Measurements from ENCODE around the gene GDAP2. TPM values are rescaled to one million over a fixed set of nuclear protein-coding genes. Genes with fewer than 3 reads are reported as not detected.

GDAP2 gene
- total RNA-seq, 2 donors from 2014 or later, result 14.4 to 26.6 TPM

DNA sequence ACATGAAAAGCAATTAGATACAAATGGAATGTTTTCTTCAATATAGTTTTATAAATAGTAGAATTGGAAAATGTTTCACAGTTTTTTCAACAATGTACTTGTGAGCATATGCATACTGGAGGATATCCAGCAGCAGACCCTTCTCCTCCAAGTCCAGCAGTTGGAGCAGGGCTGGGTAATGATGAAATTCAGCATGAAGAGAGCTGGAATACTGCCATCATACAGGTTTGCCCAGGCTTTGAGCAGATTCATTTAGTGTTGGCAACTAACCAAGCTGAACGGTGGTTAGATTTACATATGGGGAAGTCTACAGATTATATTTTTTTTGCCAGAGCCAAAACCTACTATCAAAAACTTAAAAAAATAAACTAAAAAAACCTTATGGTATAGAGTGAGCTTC is 38.5 kb upstream of the GDAP2 start:
- no peaks in the 10 kb centered on the region for H3K27me3 ChIP-seq (replicated peaks; ENCODE audit: insufficient read depth)
- no peaks in the 10 kb centered on the region for H3K9me3 ChIP-seq
- H3K4me3 ChIP-seq, result no peak overlapping the region
- no peaks in the 10 kb centered on the region for H3K36me3 ChIP-seq
- TF ChIP-seq POLR2A (IDR thresholded peaks at IDR 0.05), result no peak
- TF ChIP-seq, protein P1, sequence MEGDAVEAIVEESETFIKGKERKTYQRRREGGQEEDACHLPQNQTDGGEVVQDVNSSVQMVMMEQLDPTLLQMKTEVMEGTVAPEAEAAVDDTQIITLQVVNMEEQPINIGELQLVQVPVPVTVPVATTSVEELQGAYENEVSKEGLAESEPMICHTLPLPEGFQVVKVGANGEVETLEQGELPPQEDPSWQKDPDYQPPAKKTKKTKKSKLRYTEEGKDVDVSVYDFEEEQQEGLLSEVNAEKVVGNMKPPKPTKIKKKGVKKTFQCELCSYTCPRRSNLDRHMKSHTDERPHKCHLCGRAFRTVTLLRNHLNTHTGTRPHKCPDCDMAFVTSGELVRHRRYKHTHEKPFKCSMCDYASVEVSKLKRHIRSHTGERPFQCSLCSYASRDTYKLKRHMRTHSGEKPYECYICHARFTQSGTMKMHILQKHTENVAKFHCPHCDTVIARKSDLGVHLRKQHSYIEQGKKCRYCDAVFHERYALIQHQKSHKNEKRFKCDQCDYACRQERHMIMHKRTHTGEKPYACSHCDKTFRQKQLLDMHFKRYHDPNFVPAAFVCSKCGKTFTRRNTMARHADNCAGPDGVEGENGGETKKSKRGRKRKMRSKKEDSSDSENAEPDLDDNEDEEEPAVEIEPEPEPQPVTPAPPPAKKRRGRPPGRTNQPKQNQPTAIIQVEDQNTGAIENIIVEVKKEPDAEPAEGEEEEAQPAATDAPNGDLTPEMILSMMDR (IDR thresholded peaks at IDR 0.05), result no peak
- no peak for TF ChIP-seq POLR2AphosphoS5 (IDR thresholded peaks at IDR 0.05)
- no peak overlapping the region for H3K27ac ChIP-seq
- no peaks in the 10 kb centered on the region for H3K4me1 ChIP-seq (replicated peaks)
- DNase-seq (ENCODE audit: low spot score), result no peak
- intact Hi-C loops (cut with DNase I), result no loop called here
- 9% methylated on average over 1 of the region's 1 CpG for whole genome bisulfite sequencing

DNA sequence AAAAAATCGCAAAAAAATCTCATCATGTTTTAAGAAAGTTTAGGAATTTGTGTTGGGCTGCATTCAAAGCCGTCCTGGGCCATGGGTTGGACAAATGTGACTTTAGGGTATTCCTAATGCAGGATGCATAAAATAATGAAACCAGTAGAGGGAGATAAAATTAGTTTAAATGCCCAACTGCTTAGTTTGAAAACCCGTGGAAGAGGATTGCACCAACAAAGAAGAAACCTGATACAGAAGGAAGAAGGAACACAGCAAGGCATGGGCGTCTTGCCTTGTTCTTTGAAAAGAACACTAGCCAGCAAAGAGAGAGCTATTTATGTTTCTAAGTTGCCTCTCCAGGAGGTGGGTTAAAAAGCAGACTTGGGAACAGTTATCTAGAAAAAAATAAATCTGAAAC is 38.1 kb upstream of the GDAP2 start:
- WGBS, result 39% methylated on average over 4 of the region's 4 CpGs

DNA sequence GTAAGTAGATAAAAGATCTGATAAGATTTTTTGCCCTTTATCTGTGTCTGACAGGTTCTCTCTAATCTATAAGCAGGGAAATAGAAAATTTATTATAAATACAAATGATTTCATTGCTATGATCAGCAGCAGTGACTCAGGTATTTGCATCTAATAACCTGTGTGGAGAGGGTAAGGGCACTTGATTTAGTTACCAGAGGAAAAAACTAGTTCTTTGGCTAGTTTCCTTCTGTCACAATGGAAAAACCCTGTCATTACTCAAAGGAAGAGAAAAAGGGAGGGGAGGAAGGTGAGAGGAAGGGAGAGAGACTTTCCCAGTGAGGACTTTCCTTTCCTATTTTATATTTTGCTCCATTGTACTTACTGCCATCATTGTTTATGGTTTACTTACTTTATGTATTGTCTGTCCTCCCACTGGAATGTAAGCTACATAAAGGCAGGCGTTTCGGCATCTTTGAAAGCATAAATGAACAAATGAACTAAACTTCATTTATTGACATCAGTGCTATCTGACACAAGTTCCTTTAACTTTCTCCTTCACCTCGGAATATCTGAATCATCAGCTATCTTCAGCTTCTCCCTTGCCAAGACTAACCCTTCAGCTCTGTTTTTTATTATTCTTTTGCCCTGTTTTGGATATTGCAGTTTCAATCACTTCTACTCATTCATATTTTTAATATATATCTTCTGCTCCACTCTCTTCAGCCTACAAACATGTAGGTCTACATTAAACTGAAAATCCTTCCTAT is 35.0 kb upstream of the GDAP2 start:
- DNase-seq (ENCODE audit: low spot score), result no peak
- 85% methylated on average over 3 of the region's 3 CpGs for WGBS
- no peak overlapping the region for H3K4me3 ChIP-seq
- TF ChIP-seq POLR2A (IDR thresholded peaks at IDR 0.05), result no peak
- no peak for TF ChIP-seq POLR2AphosphoS5 (IDR thresholded peaks at IDR 0.05)
- TF ChIP-seq, protein P1 (IDR thresholded peaks at IDR 0.05), result no peak
- intact Hi-C loops (cut with DNase I), result no loop called here
- H3K27ac ChIP-seq, result no peak overlapping the region
- H3K27me3 ChIP-seq (replicated peaks; ENCODE audit: insufficient read depth), result no peaks in the 10 kb centered on the region
- no peaks in the 10 kb centered on the region for H3K9me3 ChIP-seq
- H3K4me1 ChIP-seq (replicated peaks), result no peaks in the 10 kb centered on the region
- H3K36me3 ChIP-seq, result no peaks in the 10 kb centered on the region

More for the DNA sequence above, 38.1 kb upstream of the GDAP2 start:
- Histone ChIP-seq H3K9me3 (no peaks in the 10 kb centered on the region), H3K4me1 (replicated peaks) (no peaks in the 10 kb centered on the region), H3K4me3 (no peak overlapping the region), H3K27me3 (replicated peaks; ENCODE audit: insufficient read depth) (no peaks in the 10 kb centered on the region), H3K27ac (no peak overlapping the region), H3K36me3 (no peaks in the 10 kb centered on the region)
- TF ChIP-seq POLR2A (IDR thresholded peaks at IDR 0.05) (no peak), POLR2AphosphoS5 (IDR thresholded peaks at IDR 0.05) (no peak)
- TF ChIP-seq, protein P1 (IDR thresholded peaks at IDR 0.05), result no peak
- DNase-seq (ENCODE audit: low spot score), result no peak
- intact Hi-C loops (cut with DNase I), result no loop called here

DNA sequence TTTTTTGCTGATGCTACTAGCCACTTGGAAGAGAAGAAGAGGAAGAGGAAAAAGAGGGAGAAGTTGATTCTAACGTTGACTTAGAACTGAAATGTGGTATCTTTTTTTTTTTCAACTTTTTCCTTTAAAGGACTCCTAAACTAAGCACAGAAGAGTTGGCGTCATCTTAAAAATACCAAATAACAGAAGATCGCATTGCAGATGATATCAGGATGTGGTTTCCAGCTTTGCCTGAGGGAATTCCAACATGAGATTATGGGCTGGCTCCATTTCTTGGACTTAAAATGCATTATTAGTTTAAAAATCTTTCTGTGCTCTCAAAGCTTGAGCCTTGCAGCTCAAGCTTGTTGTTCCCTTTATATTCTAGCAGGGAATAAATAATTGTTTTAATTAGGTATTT is 29.9 kb upstream of the GDAP2 start:
- Histone ChIP-seq H3K4me3 (no peak overlapping the region), H3K36me3 (no peaks in the 10 kb centered on the region), H3K27me3 (replicated peaks; ENCODE audit: insufficient read depth) (no peaks in the 10 kb centered on the region), H3K9me3 (no peaks in the 10 kb centered on the region), H3K4me1 (replicated peaks) (no peaks in the 10 kb centered on the region), H3K27ac (no peak overlapping the region)
- TF ChIP-seq, protein P1 (IDR thresholded peaks at IDR 0.05), result no peak
- TF ChIP-seq POLR2A (IDR thresholded peaks at IDR 0.05), result no peak
- TF ChIP-seq POLR2AphosphoS5 (IDR thresholded peaks at IDR 0.05), result no peak
- WGBS, result 37% methylated on average over 3 of the region's 3 CpGs
- intact Hi-C loops (cut with DNase I), result no loop called here
- DNase-seq (ENCODE audit: low spot score), result no peak

DNA sequence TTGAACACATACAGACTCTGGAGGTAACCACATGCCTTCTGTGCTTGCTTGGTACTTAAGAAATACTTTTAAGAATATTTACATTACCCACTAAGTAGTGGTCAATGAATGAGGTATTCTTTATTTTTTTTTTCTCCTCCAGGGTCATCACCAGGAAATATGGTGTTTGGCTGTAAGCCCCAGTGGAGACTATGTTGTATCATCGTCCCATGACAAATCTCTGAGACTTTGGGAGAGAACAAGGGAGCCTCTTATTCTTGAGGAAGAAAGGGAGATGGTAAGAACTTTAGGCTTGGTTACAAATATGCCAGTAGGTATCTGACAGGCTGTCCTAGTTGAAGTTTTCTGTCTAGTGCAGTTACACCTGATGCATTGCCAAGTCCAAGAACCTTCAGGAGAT is 23.0 kb upstream of the GDAP2 start:
- Histone ChIP-seq H3K27me3 (replicated peaks; ENCODE audit: insufficient read depth) (no peaks in the 10 kb centered on the region), H3K36me3 (peaks cover 0 to 3% of the 10 kb centered on the region in 2 donors), H3K4me3 (no peak overlapping the region), H3K9me3 (no peaks in the 10 kb centered on the region), H3K4me1 (replicated peaks) (no peaks in the 10 kb centered on the region), H3K27ac (no peak overlapping the region)
- TF ChIP-seq POLR2A (IDR thresholded peaks at IDR 0.05) (no peak), POLR2AphosphoS5 (IDR thresholded peaks at IDR 0.05) (no peak)
- TF ChIP-seq, protein P1 (IDR thresholded peaks at IDR 0.05), result no peak
- no peak for DNase-seq (ENCODE audit: low spot score)
- 96% methylated on average over 1 of the region's 1 CpG for WGBS
- intact Hi-C loops (cut with DNase I), result no loop called here
